ENCODE results near the gene RASA2. TPM values are rescaled to one million over a fixed set of nuclear protein-coding genes. Genes with fewer than 3 reads are reported as not detected.

The RASA2 gene
- total and polyA plus RNA-seq, 9 of the 15 experiments (the other 6 are each of a cell fraction or from before 2014, with no cell fraction given), result 2.0 to 12.8 (median 9.5) TPM

- Histone ChIP-seq H3K4me2 (ENCODE audit: insufficient read depth, low read length) (no peak overlapping the region), H3K4me3 (no peak overlapping the region), H3K4me1 (replicated peaks in 1 of 2; ENCODE audit: control insufficient read depth in 2 of 2, insufficient read depth in 2 of 2, low read length in 2 of 2) (peaks cover 0 to 7% of the 10 kb centered on the region in 2 experiments; a peak in 1 of 5 replicates), H3K27me3 (ENCODE audit: control insufficient read depth in 2 of 2, insufficient read depth in 2 of 2, low read length in 2 of 2) (no peaks in the 10 kb centered on the region), H3K27ac (ENCODE audit: extremely low read depth, low read depth, low read length) (no peak overlapping the region), H2AFZ (ENCODE audit: low read depth, low read length) (no peak overlapping the region), H3K9me3 (replicated peaks; ENCODE audit: control insufficient read depth, insufficient read depth, low read depth, low read length) (no peaks in the 10 kb centered on the region), H3K9me1 (ENCODE audit: control insufficient read depth, insufficient read depth, low read length) (no peaks in the 10 kb centered on the region), H3K9ac (ENCODE audit: insufficient read depth in 1 of 2, low read depth in 2 of 2, low read length in 2 of 2) (no peak overlapping the region), H3K79me2 (ENCODE audit: control insufficient read depth, insufficient read depth, low read length) (no peaks in the 10 kb centered on the region), H4K20me1 (replicated peaks; ENCODE audit: control insufficient read depth, insufficient read depth, low read length) (no peaks in the 10 kb centered on the region), H3K36me3 (ENCODE audit: control insufficient read depth, insufficient read depth, low read length) (no peaks in the 10 kb centered on the region)
- intact Hi-C loops (cut with micrococcal nuclease) (no loop called here), in situ Hi-C loops (cut with MboI) (loop anchor here (10.0 kb wide), 1 partner anchor 174 kb away; no protein-coding TSS in a partner anchor)
- WGBS (ENCODE audit: insufficient coverage, low coverage, missing lambda C conversion rate), result 46% methylated on average over 5 of the region's 5 CpGs
- TF ChIP-seq SRSF7 (optimal IDR thresholded peaks at IDR 0.05; ENCODE audit: low read depth, low read length) (no peak), NFIC (IDR thresholded peaks at IDR 0.05) (peak; percentile 59), HMG20A (CRISPR knock-in tag; conservative IDR thresholded peaks at IDR 0.05) (no peak), SMARCE1 (IDR thresholded peaks at IDR 0.05) (no peak), ESRRA (IDR thresholded peaks at IDR 0.05; ENCODE audit: borderline replicate concordance, low read depth) (peak; percentile 69), ZNF280B (CRISPR knock-in tag; IDR thresholded peaks at IDR 0.05) (no peak), ZNF121 (CRISPR knock-in tag; conservative IDR thresholded peaks at IDR 0.05) (no peak)
- TF ChIP-seq, protein P1, sequence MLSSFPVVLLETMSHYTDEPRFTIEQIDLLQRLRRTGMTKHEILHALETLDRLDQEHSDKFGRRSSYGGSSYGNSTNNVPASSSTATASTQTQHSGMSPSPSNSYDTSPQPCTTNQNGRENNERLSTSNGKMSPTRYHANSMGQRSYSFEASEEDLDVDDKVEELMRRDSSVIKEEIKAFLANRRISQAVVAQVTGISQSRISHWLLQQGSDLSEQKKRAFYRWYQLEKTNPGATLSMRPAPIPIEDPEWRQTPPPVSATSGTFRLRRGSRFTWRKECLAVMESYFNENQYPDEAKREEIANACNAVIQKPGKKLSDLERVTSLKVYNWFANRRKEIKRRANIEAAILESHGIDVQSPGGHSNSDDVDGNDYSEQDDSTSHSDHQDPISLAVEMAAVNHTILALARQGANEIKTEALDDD (IDR thresholded peaks at IDR 0.05), result no peak
- TF ChIP-seq, protein P2, sequence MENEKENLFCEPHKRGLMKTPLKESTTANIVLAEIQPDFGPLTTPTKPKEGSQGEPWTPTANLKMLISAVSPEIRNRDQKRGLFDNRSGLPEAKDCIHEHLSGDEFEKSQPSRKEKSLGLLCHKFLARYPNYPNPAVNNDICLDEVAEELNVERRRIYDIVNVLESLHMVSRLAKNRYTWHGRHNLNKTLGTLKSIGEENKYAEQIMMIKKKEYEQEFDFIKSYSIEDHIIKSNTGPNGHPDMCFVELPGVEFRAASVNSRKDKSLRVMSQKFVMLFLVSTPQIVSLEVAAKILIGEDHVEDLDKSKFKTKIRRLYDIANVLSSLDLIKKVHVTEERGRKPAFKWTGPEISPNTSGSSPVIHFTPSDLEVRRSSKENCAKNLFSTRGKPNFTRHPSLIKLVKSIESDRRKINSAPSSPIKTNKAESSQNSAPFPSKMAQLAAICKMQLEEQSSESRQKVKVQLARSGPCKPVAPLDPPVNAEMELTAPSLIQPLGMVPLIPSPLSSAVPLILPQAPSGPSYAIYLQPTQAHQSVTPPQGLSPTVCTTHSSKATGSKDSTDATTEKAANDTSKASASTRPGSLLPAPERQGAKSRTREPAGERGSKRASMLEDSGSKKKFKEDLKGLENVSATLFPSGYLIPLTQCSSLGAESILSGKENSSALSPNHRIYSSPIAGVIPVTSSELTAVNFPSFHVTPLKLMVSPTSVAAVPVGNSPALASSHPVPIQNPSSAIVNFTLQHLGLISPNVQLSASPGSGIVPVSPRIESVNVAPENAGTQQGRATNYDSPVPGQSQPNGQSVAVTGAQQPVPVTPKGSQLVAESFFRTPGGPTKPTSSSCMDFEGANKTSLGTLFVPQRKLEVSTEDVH (IDR thresholded peaks at IDR 0.05; ENCODE audit: low read depth, partially characterized antibody), result no peak
- TF ChIP-seq, protein P3, sequence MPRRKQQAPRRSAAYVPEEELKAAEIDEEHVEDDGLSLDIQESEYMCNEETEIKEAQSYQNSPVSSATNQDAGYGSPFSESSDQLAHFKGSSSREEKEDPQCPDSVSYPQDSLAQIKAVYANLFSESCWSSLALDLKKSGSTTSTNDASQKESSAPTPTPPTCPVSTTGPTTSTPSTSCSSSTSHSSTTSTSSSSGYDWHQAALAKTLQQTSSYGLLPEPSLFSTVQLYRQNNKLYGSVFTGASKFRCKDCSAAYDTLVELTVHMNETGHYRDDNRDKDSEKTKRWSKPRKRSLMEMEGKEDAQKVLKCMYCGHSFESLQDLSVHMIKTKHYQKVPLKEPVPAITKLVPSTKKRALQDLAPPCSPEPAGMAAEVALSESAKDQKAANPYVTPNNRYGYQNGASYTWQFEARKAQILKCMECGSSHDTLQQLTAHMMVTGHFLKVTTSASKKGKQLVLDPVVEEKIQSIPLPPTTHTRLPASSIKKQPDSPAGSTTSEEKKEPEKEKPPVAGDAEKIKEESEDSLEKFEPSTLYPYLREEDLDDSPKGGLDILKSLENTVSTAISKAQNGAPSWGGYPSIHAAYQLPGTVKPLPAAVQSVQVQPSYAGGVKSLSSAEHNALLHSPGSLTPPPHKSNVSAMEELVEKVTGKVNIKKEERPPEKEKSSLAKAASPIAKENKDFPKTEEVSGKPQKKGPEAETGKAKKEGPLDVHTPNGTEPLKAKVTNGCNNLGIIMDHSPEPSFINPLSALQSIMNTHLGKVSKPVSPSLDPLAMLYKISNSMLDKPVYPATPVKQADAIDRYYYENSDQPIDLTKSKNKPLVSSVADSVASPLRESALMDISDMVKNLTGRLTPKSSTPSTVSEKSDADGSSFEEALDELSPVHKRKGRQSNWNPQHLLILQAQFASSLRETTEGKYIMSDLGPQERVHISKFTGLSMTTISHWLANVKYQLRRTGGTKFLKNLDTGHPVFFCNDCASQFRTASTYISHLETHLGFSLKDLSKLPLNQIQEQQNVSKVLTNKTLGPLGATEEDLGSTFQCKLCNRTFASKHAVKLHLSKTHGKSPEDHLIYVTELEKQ (CRISPR knock-in tag; IDR thresholded peaks at IDR 0.05), result no peak
- TF ChIP-seq, protein P4, sequence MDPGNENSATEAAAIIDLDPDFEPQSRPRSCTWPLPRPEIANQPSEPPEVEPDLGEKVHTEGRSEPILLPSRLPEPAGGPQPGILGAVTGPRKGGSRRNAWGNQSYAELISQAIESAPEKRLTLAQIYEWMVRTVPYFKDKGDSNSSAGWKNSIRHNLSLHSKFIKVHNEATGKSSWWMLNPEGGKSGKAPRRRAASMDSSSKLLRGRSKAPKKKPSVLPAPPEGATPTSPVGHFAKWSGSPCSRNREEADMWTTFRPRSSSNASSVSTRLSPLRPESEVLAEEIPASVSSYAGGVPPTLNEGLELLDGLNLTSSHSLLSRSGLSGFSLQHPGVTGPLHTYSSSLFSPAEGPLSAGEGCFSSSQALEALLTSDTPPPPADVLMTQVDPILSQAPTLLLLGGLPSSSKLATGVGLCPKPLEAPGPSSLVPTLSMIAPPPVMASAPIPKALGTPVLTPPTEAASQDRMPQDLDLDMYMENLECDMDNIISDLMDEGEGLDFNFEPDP (CRISPR knock-in tag; IDR thresholded peaks at IDR 0.05), result no peak
- DNase-seq (ENCODE audit: extremely low read depth in 1 of 4, low spot score in 3 of 4) (no peak), FAIRE-seq (no peak), ATAC-seq (no peak)
- BruUV-seq (replicated peaks), result no TSS peak
- ChIA-PET CTCF (ENCODE audit: low intra/inter-chr PET ratio) (no interaction called here), POLR2A (interaction anchor here (0.6 to 1.2 kb wide), 4 partner anchors 9 to 161 kb away, joined by 3 to 6 read pairs (median 4); no protein-coding TSS in a partner anchor)
These were observed 15.7 kb upstream of the RASA2 start for GRCh38 chr3:141471160-141471559.

Data from K562 (cell line).